GM18526 (cell line): ENCODE data around the gene PLEKHA7.

Source experiments
- POLR2A ChIP-seq: IDR thresholded peaks from 3 replicates; pipeline ENCODE4 v1.6.1; 2011; ENCODE audit not compliant: insufficient read length; ENCODE audit errors: extremely low read depth

The PLEKHA7 gene

GRCh38 chr11:16827139-16827538 lies 187.1 kb downstream of the PLEKHA7 start:
- TF ChIP-seq POLR2A = no peak

- no peak for TF ChIP-seq POLR2A
These were observed 188.2 kb downstream of the PLEKHA7 start for GRCh38 chr11:16825968-16826367.

GRCh38 chr11:16825101-16825500 lies 189.1 kb downstream of the PLEKHA7 start:
- TF ChIP-seq POLR2A = no peak

GRCh38 chr11:16820324-16821092 lies 193.7 kb downstream of the PLEKHA7 start:
- no peak for TF ChIP-seq POLR2A

- TF ChIP-seq POLR2A = no peak
These were observed 195.9 kb downstream of the PLEKHA7 start for GRCh38 chr11:16818284-16818683.

- TF ChIP-seq POLR2A = no peak
These were observed 196.9 kb downstream of the PLEKHA7 start for GRCh38 chr11:16817351-16817750.

GRCh38 chr11:16816358-16817270 lies 197.6 kb downstream of the PLEKHA7 start:
- TF ChIP-seq POLR2A = no peak

GRCh38 chr11:16815047-16815767 lies 199.0 kb downstream of the PLEKHA7 start:
- no peak for TF ChIP-seq POLR2A

- TF ChIP-seq POLR2A = no peak
These were observed 199.7 kb downstream of the PLEKHA7 start for GRCh38 chr11:16814410-16815046.

- TF ChIP-seq POLR2A = no peak
These were observed 201.1 kb downstream of the PLEKHA7 start for GRCh38 chr11:16813126-16813525.

- no peak for TF ChIP-seq POLR2A
These were observed 201.9 kb downstream of the PLEKHA7 start for GRCh38 chr11:16812274-16812673.

- no peak for TF ChIP-seq POLR2A
These were observed 202.8 kb downstream of the PLEKHA7 start for GRCh38 chr11:16811136-16812020.

GRCh38 chr11:16809886-16810668 lies 204.1 kb downstream of the PLEKHA7 start:
- no peak for TF ChIP-seq POLR2A
